GM12878 (cell line): ENCODE data around the gene CD180. TPM values are rescaled to one million over a fixed set of nuclear protein-coding genes. Genes with fewer than 3 reads are reported as not detected.

ENCODE experiments used
- ATAC-seq: fragments of 200-7000 bp; cut with Tn5 transposase; 3 replicates; pipeline ENCODE4 v1.9.1; 2020; ENCODE audit warnings: mild to moderate bottlenecking, moderate library complexity
- BruUV-seq: library from RNA; stranded (reverse); fragments of 400-500 nt; replicated peaks from 2 replicates; lab custom pipeline; 2021; lab: Mats Ljungman, UMichigan
- CTCF ChIA-PET: fragments of 300-600 bp; sonication (Branson Sonifier 250); formaldehyde crosslinking; extraction: SDS; loops from one replicate; lab custom pipeline; 2021; ENCODE audit warnings: inconsistent platforms; lab: Yijun Ruan, JAX
- POLR2A ChIA-PET: fragments of 350-600 bp; formaldehyde crosslinking; extraction: SDS; loops from one replicate; lab custom pipeline; 2021; ENCODE audit warnings: inconsistent platforms; lab: Charles Lee
- RAD21 ChIA-PET: fragments of 300-600 bp; sonication (Branson Sonifier 250); formaldehyde crosslinking; loops from one replicate; lab custom pipeline; 2023; ENCODE audit warnings: antibody characterized with exemption; ENCODE audit not compliant: unreplicated experiment; lab: Charles Lee
- SMC1A ChIA-PET: fragments of 300-600 bp; sonication (Branson Sonifier 250); formaldehyde crosslinking; loops from one replicate; lab custom pipeline; 2023; ENCODE audit not compliant: unreplicated experiment, uncharacterized antibody; lab: Charles Lee
- DNase-seq: peaks from one replicate; pipeline ENCODE4 v3.0.0-alpha.2; 2011; ENCODE audit warnings: low read depth, low spot score
- FAIRE-seq: peaks from 3 replicates; lab custom pipeline; 2011; peaks lifted over from hg19 to GRCh38; lab: Jason Lieb, UNC
- H2AFZ ChIP-seq: 2 replicates; pipeline ENCODE4 v1.6.0; 2011; ENCODE audit warnings: low read depth, low read length, control low read depth; ENCODE audit not compliant: control insufficient read depth
- H3K27ac ChIP-seq: 2 replicates; pipeline ENCODE4 v1.5.1; 2011; ENCODE audit warnings: control low read depth; ENCODE audit not compliant: control insufficient read depth, insufficient read depth
- H3K27me3 ChIP-seq, 2 experiments: replicated peaks in 1 of 2; 2 replicates each; pipeline versions ENCODE4 v1.6.0 to v1.6.1; 2011; ENCODE audit warnings: low read length in 1 of 2; ENCODE audit not compliant: control insufficient read depth in 2 of 2, insufficient read depth in 2 of 2
- H3K36me3 ChIP-seq, 2 experiments: 2 replicates each; pipeline ENCODE4 v1.5.1; 2011; ENCODE audit warnings: low read length in 1 of 2; ENCODE audit not compliant: control insufficient read depth in 2 of 2, insufficient read depth in 2 of 2
- H3K4me1 ChIP-seq: 2 replicates; pipeline ENCODE4 v1.6.1; 2011; ENCODE audit warnings: mild to moderate bottlenecking, low read length, moderate library complexity, mixed read lengths; ENCODE audit not compliant: control insufficient read depth, insufficient read depth
- H3K4me2 ChIP-seq: 2 replicates; pipeline ENCODE4 v1.6.0; 2011; ENCODE audit warnings: control low read depth; ENCODE audit not compliant: control insufficient read depth, insufficient read depth
- H3K4me3 ChIP-seq: fragments of 200-600 bp; sonication (generic); 2 replicates; pipeline ENCODE4 v1.5.1; 2016
- H3K79me2 ChIP-seq: 2 replicates; pipeline ENCODE4 v1.6.0; 2011; ENCODE audit warnings: low read length; ENCODE audit not compliant: control insufficient read depth, insufficient read depth
- H3K9ac ChIP-seq: 2 replicates; pipeline ENCODE4 v1.8.0; 2011; ENCODE audit warnings: low read length, control low read depth, mixed read lengths; ENCODE audit not compliant: control insufficient read depth, insufficient read depth
- H3K9me3 ChIP-seq: replicated peaks from 3 replicates; pipeline ENCODE4 v1.5.1; 2011; ENCODE audit warnings: mild to moderate bottlenecking, low read length; ENCODE audit not compliant: control insufficient read depth, insufficient read depth
- H4K20me1 ChIP-seq: 2 replicates; pipeline ENCODE4 v1.6.0; 2011; ENCODE audit not compliant: control insufficient read depth, insufficient read depth
- ATF2 ChIP-seq: IDR thresholded peaks from 2 replicates; pipeline ENCODE4 v1.6.1; 2012; ENCODE audit warnings: low read length, inconsistent platforms
- ATF7 ChIP-seq: fragments of 450-650 bp; IDR thresholded peaks from 2 replicates; pipeline ENCODE4 v1.6.1; 2016; ENCODE audit warnings: low read depth, mild to moderate bottlenecking
- CHD1 ChIP-seq: IDR thresholded peaks from 2 replicates; pipeline ENCODE4 v1.6.1; 2012; ENCODE audit warnings: low read depth, low read length, improper control_type of control experiment
- ETV6 ChIP-seq, 2 experiments: fragments of 450-650 bp in 1 of 2; IDR thresholded peaks in 1 of 2; conservative IDR thresholded peaks in 1 of 2; 2 replicates each; pipeline ENCODE4 v1.6.1; 2014; ENCODE audit warnings: antibody characterized with exemption in 1 of 2, borderline replicate concordance in 1 of 2, low read depth in 1 of 2, mild to moderate bottlenecking in 1 of 2, moderate library complexity in 1 of 2
- HDAC2 ChIP-seq: fragments of 200-600 bp; sonication (generic); IDR thresholded peaks from 2 replicates; pipeline ENCODE4 v1.6.1; 2017
- SP1 ChIP-seq: IDR thresholded peaks from one replicate; pipeline ENCODE4 v1.6.1; 2011; ENCODE audit warnings: low read depth, low read length
- ZBTB33 ChIP-seq: fragments of 450-650 bp; IDR thresholded peaks from 2 replicates; pipeline ENCODE4 v1.6.1; 2017; ENCODE audit warnings: mild to moderate bottlenecking
- WGBS: methylation state at CpG from one replicate; pipeline ENCODE4 v1.1.6; 2016; ENCODE audit warnings: low lambda C conversion rate; ENCODE audit not compliant: insufficient replicate concordance, insufficient coverage; ENCODE audit errors: missing lambda C conversion rate; 5-methylcytosine and 5-hydroxymethylcytosine counted together
- in situ Hi-C: fragments of 300-500 bp; cut with MboI; formaldehyde crosslinking; loops from 9 replicates; pipeline ENCODE4 v1.14.3; 2018; ENCODE audit warnings: mixed read lengths
- intact Hi-C: fragments of 100-400 bp; cut with micrococcal nuclease; formaldehyde crosslinking; loops from one replicate; pipeline ENCODE4 v1.14.2; 2022; ENCODE audit not compliant: unreplicated experiment
- polyA plus RNA-seq, 11 experiments: library from polyadenylated mRNA; depleted of rRNA in 4 of 11; unstranded in 6 of 11; stranded (reverse) in 5 of 11; fragments of >200 nt; fragmentation: Nextera tagmentation in 4 of 11; fragmentation: Illumina TruSeq in 1 of 11; extraction: Ambion mirVana in 4 of 11; extraction: Trizol in 1 of 11; gene quantifications; 1 replicate in 1 of 11; 2 replicates in 10 of 11; pipeline versions ENCODE4 v1.2.1 to v1.2.3, GENCODE V29; 2011 to 2016; ENCODE audit warnings: inconsistent platforms in 2 of 11, missing spikeins in 2 of 11, low read depth in 1 of 11
- total RNA-seq, 4 experiments: library from RNA; depleted of rRNA in 3 of 4; stranded (reverse); fragments of >200 nt in 3 of 4; fragmentation: Illumina TruSeq in 1 of 4; extraction: Trizol in 1 of 4; gene quantifications; 2 replicates each; pipeline versions ENCODE4 v1.2.1 to v1.2.3, GENCODE V29; 2013 to 2021

CD180 gene
- total and polyA plus RNA-seq, 10 of the 15 experiments (the other 5 are each of a cell fraction or from before 2014, with no cell fraction given) = 0.22 to 9.7 (median 2.9) TPM

- TF ChIP-seq ATF7 (no peak), CHD1 (no peak), ATF2 (no peak), ETV6 (conservative IDR thresholded peaks at IDR 0.05 in 1 of 2, IDR thresholded peaks at IDR 0.05 in 1 of 2; ENCODE audit: borderline replicate concordance in 1 of 2, low read depth in 1 of 2) (no peak), SP1 (no peak), HDAC2 (no peak)
- TF ChIP-seq, all 136 proteins: peak for 0
Measured at GRCh38 chr5:67133217-67133616, 63.4 kb downstream of the CD180 start (continued).

GRCh38 chr5:67129768-67130167 is 66.8 kb downstream of the CD180 start:
- H3K4me3 ChIP-seq = no peak overlapping the region
- no peaks in the 10 kb centered on the region for H3K27me3 ChIP-seq
- POLR2A ChIA-PET = no interaction called here
- SMC1A ChIA-PET = no interaction called here
- CTCF ChIA-PET = no interaction called here
- H3K4me1 ChIP-seq = no peaks in the 10 kb centered on the region
- no peaks in the 10 kb centered on the region for H3K79me2 ChIP-seq
- BruUV-seq = no TSS peak
- TF ChIP-seq ZBTB33 = no peak
- no peak for FAIRE-seq
- WGBS = 61% methylated on average over 2 of the region's 2 CpGs
- H3K9me3 ChIP-seq = no peaks in the 10 kb centered on the region
- DNase-seq = no peak
- no peaks in the 10 kb centered on the region for H3K36me3 ChIP-seq
- no peak overlapping the region for H3K27ac ChIP-seq
- no peak overlapping the region for H3K4me2 ChIP-seq
- intact Hi-C loops (no loop called here), in situ Hi-C loops (no loop called here)
- no peaks in the 10 kb centered on the region for H4K20me1 ChIP-seq
- no peak overlapping the region for H3K9ac ChIP-seq
- no peak for ATAC-seq
- H2AFZ ChIP-seq = no peak overlapping the region
- RAD21 ChIA-PET = no interaction called here
